MM.1S (cell line): ENCODE results near the gene EXOC4.

Experiments
- DNase-seq: peaks from one replicate; pipeline ENCODE4 v3.0.0-alpha.2; 2015
- H2AFZ ChIP-seq: fragments of 300-600 bp; sonication (generic); 2 replicates; pipeline ENCODE4 v1.6.0; 2016; ENCODE audit warnings: antibody characterized with exemption, low read length
- H3F3A ChIP-seq: fragments of 300-600 bp; sonication (generic); 2 replicates; pipeline ENCODE4 v1.6.1; 2016; ENCODE audit warnings: mild to moderate bottlenecking, antibody characterized with exemption, low read length, moderate library complexity, mixed read lengths; ENCODE audit not compliant: insufficient read depth
- H3K27ac ChIP-seq: fragments of 300-600 bp; sonication (generic); 2 replicates; pipeline ENCODE4 v1.5.1; 2016; ENCODE audit warnings: mild to moderate bottlenecking, low read length
- H3K27me3 ChIP-seq: fragments of 300-600 bp; sonication (generic); replicated peaks from 2 replicates; pipeline ENCODE4 v1.6.0; 2016; ENCODE audit warnings: low read length; ENCODE audit not compliant: insufficient read depth
- H3K36me3 ChIP-seq: fragments of 300-600 bp; sonication (generic); replicated peaks from 2 replicates; pipeline ENCODE4 v1.6.1; 2016; ENCODE audit warnings: mild to moderate bottlenecking, low read length, mixed read lengths; ENCODE audit not compliant: insufficient read depth
- H3K4me1 ChIP-seq: fragments of 300-600 bp; sonication (generic); 2 replicates; pipeline ENCODE4 v1.6.1; 2016; ENCODE audit warnings: low read length, mixed read lengths
- H3K4me2 ChIP-seq: fragments of 300-600 bp; sonication (generic); 2 replicates; pipeline ENCODE4 v1.6.0; 2016; ENCODE audit warnings: low read depth, low read length
- H3K4me3 ChIP-seq: fragments of 300-600 bp; sonication (generic); 2 replicates; pipeline ENCODE4 v1.5.1; 2016; ENCODE audit warnings: low read length, mixed read lengths
- H3K79me2 ChIP-seq: fragments of 300-600 bp; sonication (generic); 2 replicates; pipeline ENCODE4 v1.6.1; 2016; ENCODE audit warnings: mixed run types, low read length, mixed read lengths
- H3K9ac ChIP-seq: fragments of 300-600 bp; sonication (generic); 2 replicates; pipeline ENCODE4 v1.6.1; 2016; ENCODE audit warnings: low read length, mixed read lengths
- H3K9me2 ChIP-seq: fragments of 300-600 bp; sonication (generic); replicated peaks from 2 replicates; pipeline ENCODE4 v1.6.1; 2016; ENCODE audit warnings: mild to moderate bottlenecking, low read length, mixed read lengths; ENCODE audit not compliant: insufficient read depth
- H3K9me3 ChIP-seq: fragments of 300-600 bp; sonication (generic); replicated peaks from 2 replicates; pipeline ENCODE4 v1.6.1; 2016; ENCODE audit warnings: mild to moderate bottlenecking, low read length, mixed read lengths; ENCODE audit not compliant: insufficient read depth
- H4K20me1 ChIP-seq: fragments of 300-600 bp; sonication (generic); 2 replicates; pipeline ENCODE4 v1.6.1; 2016; ENCODE audit warnings: mild to moderate bottlenecking, low read length, moderate library complexity, mixed read lengths; ENCODE audit not compliant: insufficient read depth
- EZH2 ChIP-seq: fragments of 300-600 bp; sonication (generic); optimal IDR thresholded peaks from 2 replicates; pipeline ENCODE3; 2017; ENCODE audit warnings: low read depth, mild to moderate bottlenecking, antibody characterized with exemption, low read length, mixed read lengths
- EZH2phosphoT487 ChIP-seq: fragments of 300-600 bp; sonication (generic); IDR thresholded peaks from 2 replicates; pipeline ENCODE4 v1.6.1; 2018; ENCODE audit warnings: antibody characterized with exemption, low read length
- TF ChIP-seq, protein P1 (sequence below): fragments of 300-600 bp; sonication (generic); IDR thresholded peaks from 2 replicates; pipeline ENCODE4 v1.5.1; 2016; ENCODE audit warnings: antibody characterized with exemption, low read length, mixed read lengths

The EXOC4 gene

DNA sequence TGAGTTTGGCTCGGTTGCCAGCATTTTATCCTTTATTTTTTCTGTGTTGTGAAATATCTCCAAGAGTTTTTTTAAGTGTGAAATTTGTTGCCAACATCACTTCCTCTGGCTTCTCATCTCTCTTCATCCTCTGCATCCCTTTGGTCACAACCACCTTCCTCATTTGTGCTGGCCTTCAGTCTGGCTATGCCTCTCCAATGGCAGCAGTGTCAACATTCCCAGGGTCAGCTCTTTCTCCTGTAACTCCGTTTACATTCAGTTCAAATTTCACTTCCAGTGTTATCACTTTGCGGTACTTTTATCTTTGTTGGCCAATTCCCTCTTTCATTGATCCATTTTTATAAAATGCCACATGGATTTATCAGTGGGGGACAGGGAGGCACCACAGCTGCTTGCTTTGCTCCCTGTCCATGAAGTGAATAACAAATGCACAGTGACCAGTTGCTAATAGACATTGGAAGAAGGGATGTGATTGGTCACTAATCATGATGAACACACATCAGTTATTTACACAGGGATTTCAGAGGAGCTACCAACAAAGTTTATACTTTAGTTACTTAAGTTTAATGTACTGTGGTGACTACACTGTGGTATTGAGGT is 562.8 kb downstream of the EXOC4 start:
- H3K9ac ChIP-seq = no peak overlapping the region
- H3K4me1 ChIP-seq = no peaks in the 10 kb centered on the region
- H4K20me1 ChIP-seq = no peaks in the 10 kb centered on the region
- TF ChIP-seq EZH2 = no peak
- TF ChIP-seq EZH2phosphoT487 = no peak
- TF ChIP-seq, protein P1, sequence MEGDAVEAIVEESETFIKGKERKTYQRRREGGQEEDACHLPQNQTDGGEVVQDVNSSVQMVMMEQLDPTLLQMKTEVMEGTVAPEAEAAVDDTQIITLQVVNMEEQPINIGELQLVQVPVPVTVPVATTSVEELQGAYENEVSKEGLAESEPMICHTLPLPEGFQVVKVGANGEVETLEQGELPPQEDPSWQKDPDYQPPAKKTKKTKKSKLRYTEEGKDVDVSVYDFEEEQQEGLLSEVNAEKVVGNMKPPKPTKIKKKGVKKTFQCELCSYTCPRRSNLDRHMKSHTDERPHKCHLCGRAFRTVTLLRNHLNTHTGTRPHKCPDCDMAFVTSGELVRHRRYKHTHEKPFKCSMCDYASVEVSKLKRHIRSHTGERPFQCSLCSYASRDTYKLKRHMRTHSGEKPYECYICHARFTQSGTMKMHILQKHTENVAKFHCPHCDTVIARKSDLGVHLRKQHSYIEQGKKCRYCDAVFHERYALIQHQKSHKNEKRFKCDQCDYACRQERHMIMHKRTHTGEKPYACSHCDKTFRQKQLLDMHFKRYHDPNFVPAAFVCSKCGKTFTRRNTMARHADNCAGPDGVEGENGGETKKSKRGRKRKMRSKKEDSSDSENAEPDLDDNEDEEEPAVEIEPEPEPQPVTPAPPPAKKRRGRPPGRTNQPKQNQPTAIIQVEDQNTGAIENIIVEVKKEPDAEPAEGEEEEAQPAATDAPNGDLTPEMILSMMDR = no peak
- no peaks in the 10 kb centered on the region for H3K36me3 ChIP-seq
- no peak overlapping the region for H3K27ac ChIP-seq
- H3K4me3 ChIP-seq = no peak overlapping the region
- H3K4me2 ChIP-seq = no peak overlapping the region
- H3K9me3 ChIP-seq = no peaks in the 10 kb centered on the region
- no peaks in the 10 kb centered on the region for H3K27me3 ChIP-seq
- no peaks in the 10 kb centered on the region for H3K9me2 ChIP-seq
- H3F3A ChIP-seq = no peaks in the 10 kb centered on the region
- H2AFZ ChIP-seq = no peak overlapping the region
- no peaks in the 10 kb centered on the region for H3K79me2 ChIP-seq
- no peak for DNase-seq

DNA sequence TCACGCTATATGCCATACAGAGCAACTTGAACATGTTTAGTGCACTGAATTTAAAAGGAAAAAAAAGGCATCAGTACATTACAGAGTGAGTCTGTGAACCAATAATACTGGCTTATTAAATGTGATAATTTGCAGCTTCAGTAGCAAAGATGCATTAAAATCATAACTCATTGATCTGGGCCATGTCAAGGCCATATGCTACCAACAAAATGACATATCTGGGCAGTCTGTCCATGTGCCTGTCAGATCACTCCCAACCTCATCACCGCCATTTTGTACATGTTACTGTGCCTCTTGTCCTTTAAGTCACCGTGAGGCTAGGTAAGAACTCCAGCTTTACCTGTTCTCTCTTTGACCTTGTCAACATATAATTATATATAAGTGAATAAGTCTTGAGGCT is 566.8 kb downstream of the EXOC4 start:
- Histone ChIP-seq H3F3A (no peaks in the 10 kb centered on the region), H3K27ac (no peak overlapping the region), H3K4me3 (no peak overlapping the region), H3K9me3 (no peaks in the 10 kb centered on the region), H3K9me2 (no peaks in the 10 kb centered on the region), H3K9ac (no peak overlapping the region), H3K27me3 (no peaks in the 10 kb centered on the region), H3K4me1 (no peaks in the 10 kb centered on the region), H3K79me2 (no peaks in the 10 kb centered on the region), H3K36me3 (no peaks in the 10 kb centered on the region), H4K20me1 (no peaks in the 10 kb centered on the region), H2AFZ (no peak overlapping the region), H3K4me2 (no peak overlapping the region)
- no peak for DNase-seq
- no peak for TF ChIP-seq EZH2
- no peak for TF ChIP-seq EZH2phosphoT487
- TF ChIP-seq, protein P1 = no peak

DNA sequence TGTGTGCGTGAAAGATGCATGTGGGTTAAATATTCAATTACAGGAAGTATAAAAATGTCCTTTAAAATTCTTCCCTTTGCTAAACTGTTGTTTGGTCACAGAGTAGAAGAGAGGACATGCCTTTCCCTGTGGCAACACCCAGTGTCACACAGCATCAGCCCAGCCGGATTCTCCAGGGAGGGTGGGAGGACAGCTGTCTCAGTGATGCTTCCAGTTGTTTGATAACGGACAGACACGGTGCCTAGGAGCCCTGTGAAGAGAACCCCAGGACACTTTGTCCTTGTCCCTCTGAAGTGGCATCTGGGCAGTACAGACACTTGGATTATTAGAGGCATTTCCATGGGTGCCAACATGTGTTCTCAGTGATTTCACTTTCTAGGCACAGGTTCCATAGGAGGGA is 567.7 kb downstream of the EXOC4 start:
- TF ChIP-seq EZH2 = no peak
- TF ChIP-seq EZH2phosphoT487 = no peak
- TF ChIP-seq, protein P1 = no peak
- Histone ChIP-seq H3K79me2 (no peaks in the 10 kb centered on the region), H3K9me2 (no peaks in the 10 kb centered on the region), H3K27me3 (no peaks in the 10 kb centered on the region), H3K4me3 (no peak overlapping the region), H3K27ac (no peak overlapping the region), H3K9me3 (no peaks in the 10 kb centered on the region), H2AFZ (no peak overlapping the region), H3K4me2 (no peak overlapping the region), H3K36me3 (no peaks in the 10 kb centered on the region), H3K4me1 (no peaks in the 10 kb centered on the region), H3F3A (no peaks in the 10 kb centered on the region), H4K20me1 (no peaks in the 10 kb centered on the region), H3K9ac (no peak overlapping the region)
- no peak for DNase-seq
